HepG2 (cell line): ENCODE data around the gene ARHGAP26. TPM values are rescaled to one million over a fixed set of nuclear protein-coding genes. Genes with fewer than 3 reads are reported as not detected.

ENCODE experiments used
- DR1 ChIP-seq: sonication (generic); formaldehyde crosslinking; IDR thresholded peaks from 2 replicates; pipeline ENCODE4 v1.8.0; 2021; ENCODE audit warnings: mild to moderate bottlenecking, missing genetic modification reagents, inconsistent platforms
- FOXC1 ChIP-seq: sonication (generic); formaldehyde crosslinking; IDR thresholded peaks from 2 replicates; pipeline ENCODE4 v1.8.0; 2022; ENCODE audit warnings: mild to moderate bottlenecking, missing genetic modification reagents, borderline replicate concordance
- HNRNPH1 ChIP-seq: fragments of 200-400 bp; formaldehyde crosslinking; optimal IDR thresholded peaks from 2 replicates; pipeline ENCODE3; 2017; ENCODE audit warnings: mild to moderate bottlenecking, low read depth, low read length
- KDM1A ChIP-seq: IDR thresholded peaks from 2 replicates; pipeline ENCODE4 v1.6.1; 2016; ENCODE audit warnings: missing compliant biosample characterization
- MED8 ChIP-seq: sonication (generic); formaldehyde crosslinking; IDR thresholded peaks from 2 replicates; pipeline ENCODE4 v1.8.1; 2023; ENCODE audit warnings: mild to moderate bottlenecking, missing genetic modification reagents; ENCODE audit not compliant: insufficient replicate concordance
- PHF20 ChIP-seq: sonication (generic); formaldehyde crosslinking; IDR thresholded peaks from 2 replicates; pipeline ENCODE4 v1.5.0; 2020; ENCODE audit warnings: mild to moderate bottlenecking, missing genetic modification reagents
- RELA ChIP-seq: sonication (generic); formaldehyde crosslinking; IDR thresholded peaks from 2 replicates; pipeline ENCODE4 v1.4.0; 2020; ENCODE audit warnings: missing genetic modification reagents
- SMARCE1 ChIP-seq: fragments of 450-650 bp; IDR thresholded peaks from 2 replicates; pipeline ENCODE4 v1.6.1; 2017; ENCODE audit warnings: borderline replicate concordance
- ZC3H13 ChIP-seq: sonication (generic); formaldehyde crosslinking; IDR thresholded peaks from 2 replicates; pipeline ENCODE4 v1.8.1; 2023; ENCODE audit warnings: mild to moderate bottlenecking, missing genetic modification reagents, moderate library complexity
- ZFP62 ChIP-seq: sonication (generic); formaldehyde crosslinking; IDR thresholded peaks from 2 replicates; pipeline ENCODE4 v1.4.0; 2020; ENCODE audit warnings: missing genetic modification reagents
- ZMYM4 ChIP-seq: sonication (generic); formaldehyde crosslinking; IDR thresholded peaks from 2 replicates; pipeline ENCODE4 v1.8.1; 2023; ENCODE audit warnings: mild to moderate bottlenecking, missing genetic modification reagents
- ZNF44 ChIP-seq: sonication (generic); formaldehyde crosslinking; IDR thresholded peaks from 2 replicates; pipeline ENCODE4 v1.5.1; 2020; ENCODE audit warnings: mild to moderate bottlenecking, missing genetic modification reagents
- ZNF547 ChIP-seq: sonication (generic); formaldehyde crosslinking; IDR thresholded peaks from 2 replicates; pipeline ENCODE4 v1.5.1; 2020; ENCODE audit warnings: mild to moderate bottlenecking, missing genetic modification reagents
- ZNF746 ChIP-seq: sonication (generic); formaldehyde crosslinking; IDR thresholded peaks from 2 replicates; pipeline ENCODE4 v1.8.0; 2022; ENCODE audit warnings: mild to moderate bottlenecking, missing genetic modification reagents
- polyA plus RNA-seq, 8 experiments: library from polyadenylated mRNA; depleted of rRNA in 3 of 8; stranded (reverse) in 7 of 8; unstranded in 1 of 8; fragments of >200 nt; fragmentation: Illumina TruSeq in 4 of 8; extraction: Trizol in 4 of 8; gene quantifications; 2 replicates each; pipeline versions ENCODE4 v1.2.1 to v1.2.3, GENCODE V29; 2011 to 2016; ENCODE audit warnings: low read depth in 4 of 8, missing spikeins in 1 of 8, mixed read lengths in 1 of 8; ENCODE audit not compliant: insufficient read depth in 1 of 8
- total RNA-seq, 5 experiments: library from RNA; depleted of rRNA; stranded (reverse); fragments of >200 nt; fragmentation: Illumina TruSeq; extraction: Trizol; gene quantifications; 2 replicates each; pipeline ENCODE4 v1.2.3, GENCODE V29; 2016; ENCODE audit warnings: low read depth in 1 of 5
- TF ChIP-seq, protein P1 (sequence below): sonication (generic); formaldehyde crosslinking; IDR thresholded peaks from 2 replicates; pipeline ENCODE4 v1.5.1; 2020; ENCODE audit warnings: missing genetic modification reagents, mild to moderate bottlenecking, borderline replicate concordance
- TF ChIP-seq, protein P2 (sequence below): sonication (generic); formaldehyde crosslinking; IDR thresholded peaks from 2 replicates; pipeline ENCODE4 v1.4.0; 2020; ENCODE audit warnings: missing genetic modification reagents
- TF ChIP-seq, protein P3 (sequence below): sonication (generic); formaldehyde crosslinking; IDR thresholded peaks from 2 replicates; pipeline ENCODE4 v1.4.0; 2020; ENCODE audit warnings: missing genetic modification reagents
- TF ChIP-seq, protein P4 (sequence below): sonication (generic); formaldehyde crosslinking; IDR thresholded peaks from 2 replicates; pipeline ENCODE4 v1.4.0; 2020; ENCODE audit warnings: missing genetic modification reagents, borderline replicate concordance

Gene ARHGAP26
- total and polyA plus RNA-seq, 2 of the 13 experiments (the other 11 are each of a cell fraction or from before 2014, with no cell fraction given) = 9.6 to 18.2 TPM

DNA sequence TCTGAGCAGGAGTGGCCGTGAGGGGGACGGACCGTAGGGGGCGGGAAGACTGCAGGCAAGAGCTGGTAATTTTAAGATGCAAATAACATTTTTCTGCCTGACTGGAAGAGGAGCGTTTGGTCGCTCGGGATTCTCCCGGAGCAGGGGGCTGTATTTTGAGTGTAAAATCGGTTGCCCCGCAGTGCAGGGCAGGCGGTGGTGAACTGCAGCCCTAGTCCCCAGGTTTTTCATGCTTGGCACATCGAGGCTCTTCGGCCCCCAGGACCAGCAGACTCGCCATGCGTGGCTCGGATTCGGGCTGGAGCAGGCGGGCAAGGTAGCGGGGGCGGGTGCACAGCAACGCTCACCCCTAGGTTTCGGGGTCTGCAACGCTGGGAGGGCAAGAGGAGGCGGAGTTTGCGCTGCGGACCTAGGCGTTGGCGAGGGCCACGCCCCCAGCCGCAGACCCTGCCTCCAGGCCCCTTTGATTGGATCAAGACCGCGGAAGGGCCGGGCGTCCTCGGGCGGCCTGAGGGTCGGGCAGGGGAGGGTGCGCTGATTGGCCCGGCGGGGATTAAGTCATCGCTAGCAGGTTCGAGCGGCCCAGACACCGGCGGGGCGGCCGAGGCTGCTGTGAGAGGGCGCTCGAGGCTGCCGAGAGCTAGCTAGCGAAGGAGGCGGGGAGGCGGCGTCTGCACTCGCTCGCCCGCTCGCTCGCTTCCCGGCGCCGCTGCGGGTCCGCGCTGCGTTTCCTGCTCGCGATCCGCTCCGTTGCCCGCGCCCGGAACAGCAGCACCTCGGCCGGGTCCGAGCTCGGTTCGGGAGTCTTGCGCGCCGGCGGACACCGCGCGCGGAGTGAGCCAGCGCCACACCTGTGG is at the start of gene ARHGAP26 (continued):
- TF ChIP-seq, protein P1, sequence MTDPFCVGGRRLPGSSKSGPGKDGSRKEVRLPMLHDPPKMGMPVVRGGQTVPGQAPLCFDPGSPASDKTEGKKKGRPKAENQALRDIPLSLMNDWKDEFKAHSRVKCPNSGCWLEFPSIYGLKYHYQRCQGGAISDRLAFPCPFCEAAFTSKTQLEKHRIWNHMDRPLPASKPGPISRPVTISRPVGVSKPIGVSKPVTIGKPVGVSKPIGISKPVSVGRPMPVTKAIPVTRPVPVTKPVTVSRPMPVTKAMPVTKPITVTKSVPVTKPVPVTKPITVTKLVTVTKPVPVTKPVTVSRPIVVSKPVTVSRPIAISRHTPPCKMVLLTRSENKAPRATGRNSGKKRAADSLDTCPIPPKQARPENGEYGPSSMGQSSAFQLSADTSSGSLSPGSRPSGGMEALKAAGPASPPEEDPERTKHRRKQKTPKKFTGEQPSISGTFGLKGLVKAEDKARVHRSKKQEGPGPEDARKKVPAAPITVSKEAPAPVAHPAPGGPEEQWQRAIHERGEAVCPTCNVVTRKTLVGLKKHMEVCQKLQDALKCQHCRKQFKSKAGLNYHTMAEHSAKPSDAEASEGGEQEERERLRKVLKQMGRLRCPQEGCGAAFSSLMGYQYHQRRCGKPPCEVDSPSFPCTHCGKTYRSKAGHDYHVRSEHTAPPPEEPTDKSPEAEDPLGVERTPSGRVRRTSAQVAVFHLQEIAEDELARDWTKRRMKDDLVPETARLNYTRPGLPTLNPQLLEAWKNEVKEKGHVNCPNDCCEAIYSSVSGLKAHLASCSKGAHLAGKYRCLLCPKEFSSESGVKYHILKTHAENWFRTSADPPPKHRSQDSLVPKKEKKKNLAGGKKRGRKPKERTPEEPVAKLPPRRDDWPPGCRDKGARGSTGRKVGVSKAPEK (CRISPR knock-in tag) = no peak
- TF ChIP-seq ZC3H13 (CRISPR knock-in tag) = no peak
- TF ChIP-seq ZNF746 (CRISPR knock-in tag) = no peak
- TF ChIP-seq, protein P2, sequence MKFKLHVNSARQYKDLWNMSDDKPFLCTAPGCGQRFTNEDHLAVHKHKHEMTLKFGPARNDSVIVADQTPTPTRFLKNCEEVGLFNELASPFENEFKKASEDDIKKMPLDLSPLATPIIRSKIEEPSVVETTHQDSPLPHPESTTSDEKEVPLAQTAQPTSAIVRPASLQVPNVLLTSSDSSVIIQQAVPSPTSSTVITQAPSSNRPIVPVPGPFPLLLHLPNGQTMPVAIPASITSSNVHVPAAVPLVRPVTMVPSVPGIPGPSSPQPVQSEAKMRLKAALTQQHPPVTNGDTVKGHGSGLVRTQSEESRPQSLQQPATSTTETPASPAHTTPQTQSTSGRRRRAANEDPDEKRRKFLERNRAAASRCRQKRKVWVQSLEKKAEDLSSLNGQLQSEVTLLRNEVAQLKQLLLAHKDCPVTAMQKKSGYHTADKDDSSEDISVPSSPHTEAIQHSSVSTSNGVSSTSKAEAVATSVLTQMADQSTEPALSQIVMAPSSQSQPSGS = peak; percentile 98
- no peak for TF ChIP-seq ZFP62 (CRISPR knock-in tag)
- peak; percentile 67; the same call in 1 of the 2 replicates for TF ChIP-seq PHF20
- TF ChIP-seq MED8 (CRISPR knock-in tag) = no peak
- TF ChIP-seq ZNF547 = no peak
- TF ChIP-seq RELA = no peak
- TF ChIP-seq SMARCE1 = no peak
- no peak; the same call in none of the 2 replicates for TF ChIP-seq ZNF44 (CRISPR knock-in tag)
- no peak for TF ChIP-seq KDM1A
- no peak for TF ChIP-seq HNRNPH1
- TF ChIP-seq, protein P3, sequence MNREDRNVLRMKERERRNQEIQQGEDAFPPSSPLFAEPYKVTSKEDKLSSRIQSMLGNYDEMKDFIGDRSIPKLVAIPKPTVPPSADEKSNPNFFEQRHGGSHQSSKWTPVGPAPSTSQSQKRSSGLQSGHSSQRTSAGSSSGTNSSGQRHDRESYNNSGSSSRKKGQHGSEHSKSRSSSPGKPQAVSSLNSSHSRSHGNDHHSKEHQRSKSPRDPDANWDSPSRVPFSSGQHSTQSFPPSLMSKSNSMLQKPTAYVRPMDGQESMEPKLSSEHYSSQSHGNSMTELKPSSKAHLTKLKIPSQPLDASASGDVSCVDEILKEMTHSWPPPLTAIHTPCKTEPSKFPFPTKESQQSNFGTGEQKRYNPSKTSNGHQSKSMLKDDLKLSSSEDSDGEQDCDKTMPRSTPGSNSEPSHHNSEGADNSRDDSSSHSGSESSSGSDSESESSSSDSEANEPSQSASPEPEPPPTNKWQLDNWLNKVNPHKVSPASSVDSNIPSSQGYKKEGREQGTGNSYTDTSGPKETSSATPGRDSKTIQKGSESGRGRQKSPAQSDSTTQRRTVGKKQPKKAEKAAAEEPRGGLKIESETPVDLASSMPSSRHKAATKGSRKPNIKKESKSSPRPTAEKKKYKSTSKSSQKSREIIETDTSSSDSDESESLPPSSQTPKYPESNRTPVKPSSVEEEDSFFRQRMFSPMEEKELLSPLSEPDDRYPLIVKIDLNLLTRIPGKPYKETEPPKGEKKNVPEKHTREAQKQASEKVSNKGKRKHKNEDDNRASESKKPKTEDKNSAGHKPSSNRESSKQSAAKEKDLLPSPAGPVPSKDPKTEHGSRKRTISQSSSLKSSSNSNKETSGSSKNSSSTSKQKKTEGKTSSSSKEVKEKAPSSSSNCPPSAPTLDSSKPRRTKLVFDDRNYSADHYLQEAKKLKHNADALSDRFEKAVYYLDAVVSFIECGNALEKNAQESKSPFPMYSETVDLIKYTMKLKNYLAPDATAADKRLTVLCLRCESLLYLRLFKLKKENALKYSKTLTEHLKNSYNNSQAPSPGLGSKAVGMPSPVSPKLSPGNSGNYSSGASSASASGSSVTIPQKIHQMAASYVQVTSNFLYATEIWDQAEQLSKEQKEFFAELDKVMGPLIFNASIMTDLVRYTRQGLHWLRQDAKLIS (CRISPR knock-in tag) = no peak
- no peak; the same call in 1 of the 2 replicates for TF ChIP-seq FOXC1 (CRISPR knock-in tag)
- TF ChIP-seq DR1 (CRISPR knock-in tag) = peak; percentile 64; the same call in 1 of the 2 replicates
- peak; percentile 84 for TF ChIP-seq ZMYM4 (CRISPR knock-in tag)
- TF ChIP-seq, protein P4, sequence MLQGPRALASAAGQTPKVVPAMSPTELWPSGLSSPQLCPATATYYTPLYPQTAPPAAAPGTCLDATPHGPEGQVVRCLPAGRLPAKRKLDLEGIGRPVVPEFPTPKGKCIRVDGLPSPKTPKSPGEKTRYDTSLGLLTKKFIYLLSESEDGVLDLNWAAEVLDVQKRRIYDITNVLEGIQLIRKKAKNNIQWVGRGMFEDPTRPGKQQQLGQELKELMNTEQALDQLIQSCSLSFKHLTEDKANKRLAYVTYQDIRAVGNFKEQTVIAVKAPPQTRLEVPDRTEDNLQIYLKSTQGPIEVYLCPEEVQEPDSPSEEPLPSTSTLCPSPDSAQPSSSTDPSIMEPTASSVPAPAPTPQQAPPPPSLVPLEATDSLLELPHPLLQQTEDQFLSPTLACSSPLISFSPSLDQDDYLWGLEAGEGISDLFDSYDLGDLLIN (CRISPR knock-in tag) = no peak
